ENCODE measurements around the gene STUM. TPM values are rescaled to one million over a fixed set of nuclear protein-coding genes. Genes with fewer than 3 reads are reported as not detected.

STUM gene
- polyA plus RNA-seq, 1 donor (not counting 4 experiments of a cell fraction or from before 2014, with no cell fraction given) = 0.01 TPM

DNA sequence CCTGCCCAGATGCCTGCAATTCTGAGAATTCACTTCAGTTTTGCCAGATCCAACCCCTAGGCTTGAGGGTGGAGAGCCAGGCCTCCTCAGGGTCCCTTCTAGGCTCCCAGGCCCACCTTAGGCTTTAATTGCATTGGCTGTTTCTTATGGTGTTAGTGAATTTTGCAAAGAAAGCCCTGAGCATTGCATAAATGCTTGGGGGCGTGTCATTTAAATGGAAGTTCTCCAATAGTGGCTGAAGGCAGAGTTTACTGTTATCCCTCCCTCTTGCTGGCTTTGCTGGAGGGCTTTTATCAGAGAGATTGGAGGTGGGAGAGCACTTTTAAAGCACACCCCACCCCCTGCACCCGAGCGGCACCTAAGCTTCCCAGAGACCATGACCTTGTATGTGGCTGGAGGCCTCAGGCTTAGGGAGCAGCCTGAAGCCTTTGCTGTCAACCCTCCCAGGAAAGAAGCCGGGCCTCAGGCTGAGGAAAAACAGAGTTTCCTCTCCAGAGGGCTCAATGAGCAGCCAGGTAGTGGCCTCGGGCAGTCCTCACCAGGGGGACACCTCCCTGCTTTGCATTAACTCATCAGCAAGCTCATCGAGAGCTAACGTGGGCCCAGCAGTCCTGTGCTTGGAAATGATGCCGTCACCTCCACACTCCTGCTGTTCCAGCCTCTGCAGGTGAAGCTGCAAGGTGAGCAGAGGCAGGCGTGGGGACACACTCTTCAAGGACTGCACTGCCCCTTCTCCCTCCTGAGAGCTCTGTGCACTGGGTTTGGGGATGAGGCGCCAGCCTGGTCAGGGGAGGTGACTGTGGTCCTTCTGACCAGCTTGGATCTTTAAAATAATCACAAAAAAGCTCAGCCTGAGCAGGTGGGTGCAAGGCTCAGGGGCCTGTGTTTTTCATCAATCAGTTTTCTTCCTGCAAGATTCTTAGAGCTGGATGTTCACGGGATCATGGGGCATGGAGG lies 58.0 kb downstream of the STUM start:
- Histone ChIP-seq H2AFZ (ENCODE audit: control insufficient read depth, low read length) (no peak overlapping the region), H3K9ac (ENCODE audit: control insufficient read depth, extremely low read depth, insufficient read depth, low read length) (no peak overlapping the region), H3K79me2 (ENCODE audit: control insufficient read depth, insufficient read depth, low read length) (no peaks in the 10 kb centered on the region), H3K9me3 (ENCODE audit: control insufficient read depth, low read depth, low read length) (no peaks in the 10 kb centered on the region), H3K27me3 (ENCODE audit: control insufficient read depth, extremely low read depth, insufficient read depth, low read length) (no peaks in the 10 kb centered on the region), H3K9me1 (ENCODE audit: control insufficient read depth, extremely low read depth, insufficient read depth, low read length) (peaks cover 3% of the 10 kb centered on the region), H4K20me1 (ENCODE audit: control insufficient read depth, extremely low read depth, insufficient read depth, low read length) (peaks cover 3% of the 10 kb centered on the region), H3K4me1 (ENCODE audit: control insufficient read depth, extremely low read depth, insufficient read depth, low read length) (peaks cover 17% of the 10 kb centered on the region), H3K27ac (ENCODE audit: control insufficient read depth, insufficient read depth, low read length) (no peak overlapping the region), H3K4me2 (ENCODE audit: control insufficient read depth, extremely low read depth, insufficient read depth, low read depth, low read length) (no peak overlapping the region), H3K4me3 (ENCODE audit: control insufficient read depth in 2 of 3, extremely low read depth in 1 of 3, insufficient read depth in 2 of 3, low read depth in 1 of 3, low read length in 3 of 3) (no peak overlapping the region), H3K36me3 (ENCODE audit: control insufficient read depth in 2 of 2, extremely low read depth in 1 of 2, insufficient read depth in 2 of 2, low read length in 2 of 2) (no peaks in the 10 kb centered on the region)
- TF ChIP-seq, protein P1, sequence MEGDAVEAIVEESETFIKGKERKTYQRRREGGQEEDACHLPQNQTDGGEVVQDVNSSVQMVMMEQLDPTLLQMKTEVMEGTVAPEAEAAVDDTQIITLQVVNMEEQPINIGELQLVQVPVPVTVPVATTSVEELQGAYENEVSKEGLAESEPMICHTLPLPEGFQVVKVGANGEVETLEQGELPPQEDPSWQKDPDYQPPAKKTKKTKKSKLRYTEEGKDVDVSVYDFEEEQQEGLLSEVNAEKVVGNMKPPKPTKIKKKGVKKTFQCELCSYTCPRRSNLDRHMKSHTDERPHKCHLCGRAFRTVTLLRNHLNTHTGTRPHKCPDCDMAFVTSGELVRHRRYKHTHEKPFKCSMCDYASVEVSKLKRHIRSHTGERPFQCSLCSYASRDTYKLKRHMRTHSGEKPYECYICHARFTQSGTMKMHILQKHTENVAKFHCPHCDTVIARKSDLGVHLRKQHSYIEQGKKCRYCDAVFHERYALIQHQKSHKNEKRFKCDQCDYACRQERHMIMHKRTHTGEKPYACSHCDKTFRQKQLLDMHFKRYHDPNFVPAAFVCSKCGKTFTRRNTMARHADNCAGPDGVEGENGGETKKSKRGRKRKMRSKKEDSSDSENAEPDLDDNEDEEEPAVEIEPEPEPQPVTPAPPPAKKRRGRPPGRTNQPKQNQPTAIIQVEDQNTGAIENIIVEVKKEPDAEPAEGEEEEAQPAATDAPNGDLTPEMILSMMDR (optimal IDR thresholded peaks at IDR 0.05 in 1 of 3, IDR thresholded peaks at IDR 0.05 in 1 of 3, conservative IDR thresholded peaks at IDR 0.05 in 1 of 3; ENCODE audit: extremely low read depth in 1 of 3, insufficient read depth in 2 of 3, low read length in 3 of 3) = no peak
- TF ChIP-seq EZH2 (IDR thresholded peaks at IDR 0.05; ENCODE audit: low read length) = no peak
- no peak for FAIRE-seq
- dilution Hi-C loops (cut with MboI; ENCODE audit: extremely low pct_ligation_motif_present, low sequenced_read_pairs) = no loop called here
- no peak for DNase-seq (ENCODE audit: low read depth, low spot score)

DNA sequence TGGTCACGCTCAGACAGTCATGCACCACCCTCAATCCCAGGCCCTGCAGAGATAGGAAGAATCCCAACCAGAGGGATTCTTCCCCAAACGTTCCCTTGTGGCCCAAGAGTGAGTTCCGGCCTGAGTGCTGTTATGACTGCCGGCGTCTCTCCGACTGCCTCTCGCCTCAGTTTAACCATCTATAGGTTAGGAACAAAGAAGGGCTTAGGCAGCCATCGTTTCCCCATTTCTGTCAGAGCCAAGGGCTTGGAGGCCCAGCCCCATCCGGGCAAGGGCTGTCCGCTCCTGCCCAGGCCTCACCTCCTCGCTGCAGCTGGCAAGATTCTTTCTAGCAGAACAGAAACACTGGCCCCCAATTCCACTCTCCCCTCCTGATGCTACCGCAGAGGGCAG lies 58.7 kb downstream of the STUM start:
- Histone ChIP-seq H4K20me1 (ENCODE audit: control insufficient read depth, extremely low read depth, insufficient read depth, low read length) (peaks cover 3% of the 10 kb centered on the region), H3K36me3 (ENCODE audit: control insufficient read depth in 2 of 2, extremely low read depth in 1 of 2, insufficient read depth in 2 of 2, low read length in 2 of 2) (no peaks in the 10 kb centered on the region), H3K4me2 (ENCODE audit: control insufficient read depth, extremely low read depth, insufficient read depth, low read depth, low read length) (no peak overlapping the region), H3K9me3 (ENCODE audit: control insufficient read depth, low read depth, low read length) (no peaks in the 10 kb centered on the region), H3K4me1 (ENCODE audit: control insufficient read depth, extremely low read depth, insufficient read depth, low read length) (peaks cover 16% of the 10 kb centered on the region), H3K79me2 (ENCODE audit: control insufficient read depth, insufficient read depth, low read length) (no peaks in the 10 kb centered on the region), H2AFZ (ENCODE audit: control insufficient read depth, low read length) (no peak overlapping the region), H3K27ac (ENCODE audit: control insufficient read depth, insufficient read depth, low read length) (no peak overlapping the region), H3K27me3 (ENCODE audit: control insufficient read depth, extremely low read depth, insufficient read depth, low read length) (no peaks in the 10 kb centered on the region), H3K9me1 (ENCODE audit: control insufficient read depth, extremely low read depth, insufficient read depth, low read length) (peaks cover 3% of the 10 kb centered on the region), H3K4me3 (ENCODE audit: control insufficient read depth in 2 of 3, extremely low read depth in 1 of 3, insufficient read depth in 2 of 3, low read depth in 1 of 3, low read length in 3 of 3) (no peak overlapping the region), H3K9ac (ENCODE audit: control insufficient read depth, extremely low read depth, insufficient read depth, low read length) (no peak overlapping the region)
- DNase-seq (ENCODE audit: low read depth, low spot score) (no peak), FAIRE-seq (no peak)
- dilution Hi-C loops (cut with MboI; ENCODE audit: extremely low pct_ligation_motif_present, low sequenced_read_pairs) = no loop called here
- no peak for TF ChIP-seq EZH2 (IDR thresholded peaks at IDR 0.05; ENCODE audit: low read length)
- TF ChIP-seq, protein P1 (optimal IDR thresholded peaks at IDR 0.05 in 1 of 3, IDR thresholded peaks at IDR 0.05 in 1 of 3, conservative IDR thresholded peaks at IDR 0.05 in 1 of 3; ENCODE audit: extremely low read depth in 1 of 3, insufficient read depth in 2 of 3, low read length in 3 of 3) = no peak

All from keratinocyte (primary cell).